H1 (cell line): ENCODE measurements around the gene C5. TPM values are rescaled to one million over a fixed set of nuclear protein-coding genes. Genes with fewer than 3 reads are reported as not detected.

Experiments used
- CTCF ChIA-PET: fragments of 300-600 bp; sonication (Branson Sonifier 250); formaldehyde crosslinking; loops from one replicate; lab custom pipeline; 2021; ENCODE audit not compliant: partially characterized antibody; lab: Charles Lee
- POLR2A ChIA-PET: fragments of 300-600 bp; sonication (Branson Sonifier 250); formaldehyde crosslinking; loops from one replicate; lab custom pipeline; 2021; ENCODE audit warnings: inconsistent platforms; ENCODE audit not compliant: partially characterized antibody; lab: Charles Lee
- DNase-seq, 2 experiments: peaks; one replicate each; pipeline versions ENCODE4 v3.0.0 to v3.0.0-alpha.2; 2010 to 2022; ENCODE audit warnings: low spot score in 2 of 2, low read depth in 1 of 2, mixed read lengths in 1 of 2
- FAIRE-seq: peaks from 2 replicates; lab custom pipeline; 2011; peaks lifted over from hg19 to GRCh38; lab: Jason Lieb, UNC
- H2AFZ ChIP-seq: 2 replicates; pipeline ENCODE4 v1.8.1; 2012; ENCODE audit warnings: low read length, inconsistent platforms
- H2AK5ac ChIP-seq: 2 replicates; pipeline ENCODE4 v1.6.1; 2013; ENCODE audit warnings: low read depth, low read length
- H2BK120ac ChIP-seq: replicated peaks from 2 replicates; pipeline ENCODE3; 2013; ENCODE audit warnings: low read depth, low read length, inconsistent platforms
- H2BK12ac ChIP-seq: 2 replicates; pipeline ENCODE4 v1.6.1; 2013; ENCODE audit warnings: low read depth, low read length
- H2BK15ac ChIP-seq: 2 replicates; pipeline ENCODE4 v1.6.1; 2013; ENCODE audit warnings: low read length
- H2BK20ac ChIP-seq: 2 replicates; pipeline ENCODE4 v1.6.1; 2013; ENCODE audit warnings: low read length
- H2BK5ac ChIP-seq: 2 replicates; pipeline ENCODE4 v1.6.1; 2013; ENCODE audit warnings: low read depth, low read length
- H3K14ac ChIP-seq: 2 replicates; pipeline ENCODE4 v1.6.1; 2013; ENCODE audit warnings: inconsistent platforms; ENCODE audit not compliant: insufficient read length
- H3K18ac ChIP-seq: 2 replicates; pipeline ENCODE4 v1.6.1; 2013; ENCODE audit warnings: low read length; ENCODE audit errors: extremely low read depth
- H3K23ac ChIP-seq: 2 replicates; pipeline ENCODE4 v1.6.1; 2013; ENCODE audit warnings: inconsistent platforms; ENCODE audit not compliant: insufficient read length
- H3K23me2 ChIP-seq: 2 replicates; pipeline ENCODE4 v1.6.1; 2013; ENCODE audit warnings: low read depth, low read length
- H3K27ac ChIP-seq: 2 replicates; pipeline ENCODE4 v1.6.1; 2011; ENCODE audit warnings: low read depth, low read length, inconsistent platforms
- H3K27me3 ChIP-seq, 4 experiments: replicated peaks in 1 of 4; 1 replicate in 1 of 4; 2 replicates in 3 of 4; pipeline versions ENCODE4 v1.6.1 to v1.8.1; 2011 to 2013; ENCODE audit warnings: low read length in 3 of 4, mild to moderate bottlenecking in 3 of 4, inconsistent platforms in 2 of 4, mixed read lengths in 2 of 4, moderate library complexity in 1 of 4; ENCODE audit not compliant: control insufficient read depth in 3 of 4, insufficient read depth in 3 of 4; ENCODE audit errors: extremely low read depth in 1 of 4
- H3K36me3 ChIP-seq, 4 experiments: 2 replicates each; pipeline versions ENCODE4 v1.6.1 to v1.8.1; 2011 to 2013; ENCODE audit warnings: mild to moderate bottlenecking in 4 of 4, low read length in 3 of 4, moderate library complexity in 2 of 4, control low read depth in 1 of 4, inconsistent platforms in 1 of 4; ENCODE audit not compliant: insufficient read depth in 4 of 4, control insufficient read depth in 2 of 4
- H3K4ac ChIP-seq: replicated peaks from 2 replicates; pipeline ENCODE3; 2013; ENCODE audit warnings: low read length, low read depth, mixed read lengths, inconsistent platforms; ENCODE audit not compliant: insufficient read length
- H3K4me1 ChIP-seq, 4 experiments: replicated peaks in 1 of 4; 1 replicate in 1 of 4; 2 replicates in 3 of 4; pipeline versions ENCODE4 v1.6.1 to v1.8.1; 2011 to 2013; ENCODE audit warnings: low read length in 3 of 4, inconsistent platforms in 2 of 4, mixed read lengths in 1 of 4; ENCODE audit not compliant: insufficient read depth in 4 of 4, control insufficient read depth in 3 of 4
- H3K4me2 ChIP-seq, 2 experiments: 2 replicates each; pipeline versions ENCODE4 v1.6.1 to v1.8.1; 2011 to 2013; ENCODE audit warnings: low read depth in 2 of 2, low read length in 2 of 2, control low read depth in 1 of 2, inconsistent platforms in 1 of 2, mild to moderate bottlenecking in 1 of 2; ENCODE audit not compliant: insufficient read depth in 1 of 2
- H3K4me3 ChIP-seq, 4 experiments: fragments of 200-600, 300-600 bp in 1 of 4; sonication (generic), shearing (Covaris generic), sonication (Bioruptor Twin) in 1 of 4; 2 replicates each; pipeline versions ENCODE4 v1.5.1 to v1.8.1; 2011 to 2016; ENCODE audit warnings: low read length in 4 of 4, low read depth in 3 of 4, control low read depth in 2 of 4, inconsistent platforms in 2 of 4, mild to moderate bottlenecking in 2 of 4, mixed read lengths in 1 of 4, moderate library complexity in 1 of 4; ENCODE audit not compliant: insufficient read depth in 2 of 4; ENCODE audit errors: extremely low read depth in 1 of 4
- H3K56ac ChIP-seq: replicated peaks from 2 replicates; pipeline ENCODE3; 2013; ENCODE audit warnings: low read depth, mild to moderate bottlenecking, mixed read lengths, low read length, inconsistent platforms; ENCODE audit not compliant: insufficient read length
- H3K79me1 ChIP-seq: 2 replicates; pipeline ENCODE4 v1.6.1; 2013; ENCODE audit warnings: low read depth, low read length, control low read depth
- H3K79me2 ChIP-seq, 2 experiments: 2 replicates each; pipeline versions ENCODE4 v1.6.1 to v1.8.1; 2012 to 2013; ENCODE audit warnings: low read length in 2 of 2, mild to moderate bottlenecking in 2 of 2, inconsistent platforms in 1 of 2; ENCODE audit not compliant: insufficient read depth in 2 of 2, control insufficient read depth in 1 of 2
- H3K9ac ChIP-seq, 4 experiments: replicated peaks in 1 of 4; 1 replicate in 1 of 4; 2 replicates in 3 of 4; pipeline versions ENCODE4 v1.6.1 to v1.8.1; 2011 to 2013; ENCODE audit warnings: low read depth in 3 of 4, low read length in 3 of 4, control low read depth in 2 of 4, mild to moderate bottlenecking in 2 of 4, moderate library complexity in 2 of 4, inconsistent platforms in 1 of 4; ENCODE audit errors: extremely low read depth in 1 of 4
- H3K9me3 ChIP-seq, 2 experiments: 2 replicates each; pipeline versions ENCODE4 v1.6.1 to v1.8.1; 2012 to 2013; ENCODE audit warnings: mild to moderate bottlenecking in 2 of 2, moderate library complexity in 2 of 2, control low read depth in 1 of 2, inconsistent platforms in 1 of 2, low read depth in 1 of 2, low read length in 1 of 2, mixed read lengths in 1 of 2; ENCODE audit not compliant: insufficient read depth in 2 of 2
- H4K20me1 ChIP-seq, 2 experiments: replicated peaks in 1 of 2; 2 replicates each; pipeline versions ENCODE3 to v1.8.1; 2011 to 2013; ENCODE audit warnings: inconsistent platforms in 2 of 2, low read length in 2 of 2, mild to moderate bottlenecking in 1 of 2; ENCODE audit not compliant: insufficient read depth in 2 of 2, control insufficient read depth in 1 of 2
- H4K5ac ChIP-seq: 2 replicates; pipeline ENCODE4 v1.6.1; 2013; ENCODE audit warnings: low read length, low read depth, mixed read lengths, inconsistent platforms; ENCODE audit not compliant: insufficient read length
- H4K8ac ChIP-seq: 2 replicates; pipeline ENCODE4 v1.8.0; 2013; ENCODE audit warnings: mild to moderate bottlenecking, moderate library complexity, low read length, inconsistent platforms; ENCODE audit not compliant: insufficient read depth; ENCODE audit errors: extremely low read depth
- H4K91ac ChIP-seq: replicated peaks from 2 replicates; pipeline ENCODE3; 2013; ENCODE audit warnings: low read length, mixed read lengths, inconsistent platforms; ENCODE audit not compliant: insufficient read length
- BACH1 ChIP-seq: IDR thresholded peaks from 2 replicates; pipeline ENCODE4 v1.6.1; 2012; ENCODE audit warnings: low read length, improper control_type of control experiment
- BCL11A ChIP-seq, 2 experiments: IDR thresholded peaks; one replicate each; pipeline ENCODE4 v1.6.1; 2011; ENCODE audit warnings: low read depth in 2 of 2, low read length in 2 of 2, mild to moderate bottlenecking in 2 of 2
- CEBPB ChIP-seq: IDR thresholded peaks from 2 replicates; pipeline ENCODE4 v1.6.1; 2012; ENCODE audit warnings: low read depth, low read length
- CHD2 ChIP-seq: IDR thresholded peaks from 2 replicates; pipeline ENCODE4 v1.6.1; 2012; ENCODE audit warnings: low read length, improper control_type of control experiment
- GABPA ChIP-seq: IDR thresholded peaks from 2 replicates; pipeline ENCODE4 v1.6.1; 2011; ENCODE audit warnings: mild to moderate bottlenecking, low read length, moderate library complexity, borderline replicate concordance; ENCODE audit not compliant: insufficient read depth
- JUN ChIP-seq: IDR thresholded peaks from 2 replicates; pipeline ENCODE4 v1.6.1; 2011; ENCODE audit warnings: low read depth, mild to moderate bottlenecking, improper control_type of control experiment, low read length
- PHF8 ChIP-seq: fragments of 200-600 bp; sonication (generic); conservative IDR thresholded peaks from 2 replicates; pipeline ENCODE4 v1.7.1; 2012; ENCODE audit warnings: low read depth, mild to moderate bottlenecking, inconsistent platforms, low read length, moderate library complexity
- SRF ChIP-seq: IDR thresholded peaks from 2 replicates; pipeline ENCODE4 v1.6.1; 2011; ENCODE audit warnings: mild to moderate bottlenecking, low read depth, low read length, moderate library complexity
- WGBS, 2 experiments: shearing (Covaris generic) in 1 of 2; methylation state at CpG; one replicate each; pipeline versions ENCODE4 v1.1.6 to v1.1.7; 2013 to 2015; ENCODE audit warnings: low lambda C conversion rate in 2 of 2, mixed read lengths in 2 of 2, inconsistent platforms in 1 of 2, low coverage in 1 of 2, missing lambda C conversion rate in 1 of 2; ENCODE audit not compliant: insufficient replicate concordance in 2 of 2, insufficient coverage in 1 of 2, insufficient read length in 1 of 2; ENCODE audit errors: extremely low coverage in 1 of 2, missing lambda C conversion rate in 1 of 2; 5-methylcytosine and 5-hydroxymethylcytosine counted together
- polyA plus RNA-seq, 7 experiments: library from polyadenylated mRNA; depleted of rRNA in 3 of 7; stranded (reverse) in 5 of 7; unstranded in 2 of 7; fragments of >200 nt in 5 of 7; fragments of 200-250 nt in 2 of 7; gene quantifications; 1 replicate in 5 of 7; 2 replicates in 1 of 7; 4 replicates in 1 of 7; pipeline versions ENCODE4 v1.2.1 to v1.2.3, GENCODE V29; 2011 to 2013; ENCODE audit warnings: missing spikeins in 2 of 7, mixed read lengths in 2 of 7
- total RNA-seq: library from RNA; stranded (reverse); fragmentation: NEBNext Ultra II Directional; extraction: Animal tissue kit (Norgen Biotek cat#: 25700); gene quantifications from 2 replicates; pipeline ENCODE4 v1.2.1, GENCODE V29; 2021
- TF ChIP-seq, protein P1 (sequence below): IDR thresholded peaks from 2 replicates; pipeline ENCODE4 v1.6.1; 2012; ENCODE audit warnings: low read length, inconsistent platforms
- TF ChIP-seq, protein P2 (sequence below), 3 experiments: IDR thresholded peaks; 1 replicate in 2 of 3; 2 replicates in 1 of 3; pipeline versions ENCODE4 v1.5.1 to v1.6.1; 2011; ENCODE audit warnings: low read length in 3 of 3, mild to moderate bottlenecking in 3 of 3, inconsistent platforms in 2 of 3, low read depth in 1 of 3, moderate library complexity in 1 of 3; ENCODE audit not compliant: insufficient read depth in 1 of 3; ENCODE audit errors: control extremely low read depth in 1 of 3

Gene C5
- total and polyA plus RNA-seq, 2 of the 8 experiments (the other 6 are each of a cell fraction or from before 2014, with no cell fraction given): 0.24 to 0.35 TPM

DNA sequence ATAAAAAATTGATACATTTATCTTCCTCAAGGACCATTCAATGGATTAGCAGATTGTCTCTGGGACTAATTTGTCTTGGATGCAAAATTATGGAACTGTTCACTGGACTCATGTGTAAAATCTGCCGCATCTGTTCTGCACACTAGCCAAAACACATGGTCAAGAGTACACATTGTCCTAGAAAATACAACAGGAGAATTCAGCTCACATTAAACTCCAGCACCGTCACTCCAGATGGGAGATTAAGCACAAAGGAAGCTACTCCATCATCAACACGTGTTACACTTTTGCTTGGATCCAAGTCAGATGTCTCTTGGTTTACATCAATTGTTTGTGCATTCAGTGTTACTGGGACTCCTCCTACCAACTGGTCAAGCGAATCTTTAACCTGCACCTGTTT lies 28.8 kb downstream of the C5 start:
- Histone ChIP-seq H3K4ac (no peak overlapping the region), H4K91ac (no peak overlapping the region), H2BK20ac (no peak overlapping the region), H3K9me3 (no peaks in the 10 kb centered on the region), H3K4me2 (no peak overlapping the region), H2AFZ (no peak overlapping the region), H3K23me2 (no peaks in the 10 kb centered on the region; the same call in 1 of the 2 replicates), H3K14ac (no peak overlapping the region), H3K9ac (no peak overlapping the region), H3K27me3 (no peaks in the 10 kb centered on the region), H3K79me2 (no peaks in the 10 kb centered on the region), H3K56ac (no peak overlapping the region), H2AK5ac (no peak overlapping the region), H3K79me1 (no peaks in the 10 kb centered on the region), H2BK5ac (no peak overlapping the region), H2BK15ac (no peak overlapping the region), H3K36me3 (no peaks in the 10 kb centered on the region), H3K4me1 (peaks cover 0 to 3% (median 0%) of the 10 kb centered on the region in 4 experiments; a peak in 1 of 7 replicates), H4K5ac (no peak overlapping the region), H2BK120ac (no peak overlapping the region), H4K20me1 (no peaks in the 10 kb centered on the region), H3K23ac (no peak overlapping the region), H3K27ac (no peak overlapping the region), H4K8ac (no peak overlapping the region), H3K4me3 (no peak overlapping the region), H2BK12ac (no peak overlapping the region), H3K18ac (no peak overlapping the region)
- WGBS, 2 experiments: 87% methylated on average over 4 of the region's 4 CpGs; no CpG with 5 or more reads in 1 of the 2 experiments
- CTCF ChIA-PET: interaction anchor here (1.2 to 3.9 kb wide), 6 partner anchors 14 to 40 kb away, joined by 3 to 16 read pairs (median 5); no protein-coding TSS in a partner anchor
- POLR2A ChIA-PET: no interaction called here
- no peak for FAIRE-seq
- DNase-seq: no peak
- no peak for TF ChIP-seq JUN
- TF ChIP-seq, protein P1, sequence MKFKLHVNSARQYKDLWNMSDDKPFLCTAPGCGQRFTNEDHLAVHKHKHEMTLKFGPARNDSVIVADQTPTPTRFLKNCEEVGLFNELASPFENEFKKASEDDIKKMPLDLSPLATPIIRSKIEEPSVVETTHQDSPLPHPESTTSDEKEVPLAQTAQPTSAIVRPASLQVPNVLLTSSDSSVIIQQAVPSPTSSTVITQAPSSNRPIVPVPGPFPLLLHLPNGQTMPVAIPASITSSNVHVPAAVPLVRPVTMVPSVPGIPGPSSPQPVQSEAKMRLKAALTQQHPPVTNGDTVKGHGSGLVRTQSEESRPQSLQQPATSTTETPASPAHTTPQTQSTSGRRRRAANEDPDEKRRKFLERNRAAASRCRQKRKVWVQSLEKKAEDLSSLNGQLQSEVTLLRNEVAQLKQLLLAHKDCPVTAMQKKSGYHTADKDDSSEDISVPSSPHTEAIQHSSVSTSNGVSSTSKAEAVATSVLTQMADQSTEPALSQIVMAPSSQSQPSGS: no peak
- no peak for TF ChIP-seq PHF8
- no peak for TF ChIP-seq BACH1
- TF ChIP-seq GABPA: no peak
- TF ChIP-seq SRF: no peak
- TF ChIP-seq CEBPB: no peak
- TF ChIP-seq, protein P2, sequence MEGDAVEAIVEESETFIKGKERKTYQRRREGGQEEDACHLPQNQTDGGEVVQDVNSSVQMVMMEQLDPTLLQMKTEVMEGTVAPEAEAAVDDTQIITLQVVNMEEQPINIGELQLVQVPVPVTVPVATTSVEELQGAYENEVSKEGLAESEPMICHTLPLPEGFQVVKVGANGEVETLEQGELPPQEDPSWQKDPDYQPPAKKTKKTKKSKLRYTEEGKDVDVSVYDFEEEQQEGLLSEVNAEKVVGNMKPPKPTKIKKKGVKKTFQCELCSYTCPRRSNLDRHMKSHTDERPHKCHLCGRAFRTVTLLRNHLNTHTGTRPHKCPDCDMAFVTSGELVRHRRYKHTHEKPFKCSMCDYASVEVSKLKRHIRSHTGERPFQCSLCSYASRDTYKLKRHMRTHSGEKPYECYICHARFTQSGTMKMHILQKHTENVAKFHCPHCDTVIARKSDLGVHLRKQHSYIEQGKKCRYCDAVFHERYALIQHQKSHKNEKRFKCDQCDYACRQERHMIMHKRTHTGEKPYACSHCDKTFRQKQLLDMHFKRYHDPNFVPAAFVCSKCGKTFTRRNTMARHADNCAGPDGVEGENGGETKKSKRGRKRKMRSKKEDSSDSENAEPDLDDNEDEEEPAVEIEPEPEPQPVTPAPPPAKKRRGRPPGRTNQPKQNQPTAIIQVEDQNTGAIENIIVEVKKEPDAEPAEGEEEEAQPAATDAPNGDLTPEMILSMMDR (IDR thresholded peaks at IDR 0.05; ENCODE audit: control extremely low read depth in 1 of 3, insufficient read depth in 1 of 3, low read depth in 1 of 3, low read length in 3 of 3): no peak
- no peak for TF ChIP-seq BCL11A (IDR thresholded peaks at IDR 0.05; ENCODE audit: low read depth in 2 of 2, low read length in 2 of 2)
- no peak for TF ChIP-seq CHD2
